A673 (cell line): ENCODE data around the gene ACP1. TPM values are rescaled to one million over a fixed set of nuclear protein-coding genes. Genes with fewer than 3 reads are reported as not detected.

Experiments used
- Bru-seq: library from RNA; stranded (reverse); fragments of 400-500 nt; gene quantifications from one replicate; lab custom pipeline; 2021; lab: Mats Ljungman, UMichigan
- BruChase-seq, 2 experiments: library from RNA; stranded (reverse); fragments of 400-500 nt; gene quantifications; one replicate each; lab custom pipeline; 2021; lab: Mats Ljungman, UMichigan
- BruUV-seq: library from RNA; stranded (reverse); fragments of 400-500 nt; replicated peaks from 2 replicates; lab custom pipeline; 2021; lab: Mats Ljungman, UMichigan
- CTCF ChIA-PET: fragments of 300-600 bp; sonication (Branson Sonifier 250); formaldehyde crosslinking; loops from one replicate; lab custom pipeline; 2022; ENCODE audit warnings: antibody characterized with exemption; lab: Charles Lee
- POLR2A ChIA-PET: fragments of 300-600 bp; sonication (Branson Sonifier 250); formaldehyde crosslinking; loops from one replicate; lab custom pipeline; 2022; ENCODE audit warnings: antibody characterized with exemption; ENCODE audit not compliant: low non-redundant PET; lab: Charles Lee
- DNase-seq: peaks from one replicate; pipeline ENCODE4 v3.0.0-alpha.2; 2015; ENCODE audit warnings: low spot score
- H3K27ac ChIP-seq: fragments of 200-600 bp; sonication (generic); 2 replicates; pipeline ENCODE4 v1.5.1; 2016; ENCODE audit warnings: mixed run types, low read depth, mild to moderate bottlenecking, mixed read lengths, antibody characterized with exemption, low read length; ENCODE audit not compliant: poor library complexity, severe bottlenecking
- H3K27me3 ChIP-seq: fragments of 200-600 bp; sonication (generic); replicated peaks from 2 replicates; pipeline ENCODE4 v1.6.1; 2017; ENCODE audit warnings: mixed run types, low read depth, mild to moderate bottlenecking, mixed read lengths, antibody characterized with exemption, low read length; ENCODE audit not compliant: insufficient read depth, poor library complexity
- H3K36me3 ChIP-seq: fragments of 200-600 bp; sonication (generic); 2 replicates; pipeline ENCODE4 v1.6.1; 2016; ENCODE audit warnings: mixed run types, mild to moderate bottlenecking, mixed read lengths, antibody characterized with exemption, low read length; ENCODE audit not compliant: insufficient read depth, poor library complexity, severe bottlenecking
- H3K4me1 ChIP-seq: fragments of 200-600 bp; sonication (generic); 2 replicates; pipeline ENCODE4 v1.6.1; 2017; ENCODE audit warnings: mixed run types, mild to moderate bottlenecking, mixed read lengths, antibody characterized with exemption, low read length; ENCODE audit not compliant: insufficient read depth, poor library complexity, severe bottlenecking
- H3K4me3 ChIP-seq: fragments of 200-600 bp; sonication (generic); 2 replicates; pipeline ENCODE4 v1.5.1; 2016; ENCODE audit warnings: low read depth, mixed run types, mild to moderate bottlenecking, mixed read lengths, low read length; ENCODE audit not compliant: poor library complexity, severe bottlenecking
- H3K9me3 ChIP-seq: fragments of 200-600 bp; sonication (generic); 2 replicates; pipeline ENCODE4 v1.6.1; 2016; ENCODE audit warnings: mixed run types, low read depth, mild to moderate bottlenecking, mixed read lengths, antibody characterized with exemption, low read length; ENCODE audit not compliant: poor library complexity, severe bottlenecking
- CTCF ChIP-seq: fragments of 300-800, 200-600 bp; sonication (generic); conservative IDR thresholded peaks from 2 replicates; pipeline ENCODE4 v1.5.1; 2017; ENCODE audit warnings: low read depth, mild to moderate bottlenecking, antibody characterized with exemption, low read length, moderate library complexity, mixed read lengths
- EZH2 ChIP-seq: fragments of 200-600 bp; sonication (generic); IDR thresholded peaks from 2 replicates; pipeline ENCODE4 v1.6.1; 2017; ENCODE audit warnings: borderline replicate concordance, low read depth, mild to moderate bottlenecking, mixed read lengths, antibody characterized with exemption, low read length; ENCODE audit not compliant: poor library complexity, severe bottlenecking
- intact Hi-C: fragments of 100-400 bp; cut with micrococcal nuclease; formaldehyde crosslinking; loops from one replicate; pipeline ENCODE4 v1.10.0; 2022; ENCODE audit not compliant: unreplicated experiment
- long read RNA-seq: library from polyadenylated mRNA; stranded (forward); transcript quantifications from one replicate; pipeline ENCODE4 v2.0.0, GENCODE V29; 2022
- total RNA-seq: library from RNA; stranded (reverse); gene quantifications from 2 replicates; pipeline ENCODE4 v1.2.3, GENCODE V29; 2021

ACP1 gene
- total RNA-seq (150 and 161 TPM in 2 replicates), Bru-seq, nascent RNA (percentile 97 among the genes with signal in this experiment), BruChase-seq, experiment 1, labeled RNA remaining after a 2-hour chase (percentile 95 among the genes with signal in this experiment), BruChase-seq, experiment 2, labeled RNA remaining after a 6-hour chase (percentile 96 among the genes with signal in this experiment)
- long read RNA-seq, transcript ACP1-201 (6 exons, 1,549 nt) = major isoform, 257 of 403 reads
- long read RNA-seq, transcript ACP1-202 (6 exons, 1,552 nt) = minor isoform, 93 of 403 reads
- long read RNA-seq, transcript ACP1-209 (7 exons, 577 nt) = minor isoform, 23 of 403 reads
- long read RNA-seq, partial matches to known transcripts = 4 of 403 reads
- long read RNA-seq, other reads (novel, unspliced or antisense) = 22 of 403 reads

GRCh38 chr2:264493-265468, at the start of gene ACP1:
Gene ACP1 (plus strand): TSS chr2:264947. CDS start chr2:264965, 18 bp downstream.
- Histone ChIP-seq H3K9me3 (peaks cover 14% of the 10 kb centered on the region), H3K4me3 (peak within 1 kb of the TSS; percentile 78), H3K4me1 (peaks cover 12% of the 10 kb centered on the region), H3K27me3 (no peaks in the 10 kb centered on the region), H3K36me3 (peaks cover 30% of the 10 kb centered on the region), H3K27ac (peak within 1 kb of the TSS; percentile 87)
- peak; percentile 95 for DNase-seq
- POLR2A ChIA-PET = no interaction called here
- TF ChIP-seq EZH2 = no peak
- no peak for TF ChIP-seq CTCF
- BruUV-seq = TSS peak; percentile 39
- CTCF ChIA-PET = no interaction called here
- intact Hi-C loops = no loop called here

GRCh38 chr2:216068-216467, 48.7 kb upstream of the ACP1 start:
- no peak for DNase-seq
- H3K36me3 ChIP-seq = no peaks in the 10 kb centered on the region
- H3K4me1 ChIP-seq = no peaks in the 10 kb centered on the region
- intact Hi-C loops = no loop called here
- H3K4me3 ChIP-seq = no peak overlapping the region
- CTCF ChIA-PET = no interaction called here
- no TSS peak for BruUV-seq
- POLR2A ChIA-PET = no interaction called here
- TF ChIP-seq EZH2 = no peak
- TF ChIP-seq CTCF = no peak
- no peak overlapping the region for H3K27ac ChIP-seq
- H3K9me3 ChIP-seq = peaks cover 11% of the 10 kb centered on the region
- peaks cover 24% of the 10 kb centered on the region for H3K27me3 ChIP-seq

DNA sequence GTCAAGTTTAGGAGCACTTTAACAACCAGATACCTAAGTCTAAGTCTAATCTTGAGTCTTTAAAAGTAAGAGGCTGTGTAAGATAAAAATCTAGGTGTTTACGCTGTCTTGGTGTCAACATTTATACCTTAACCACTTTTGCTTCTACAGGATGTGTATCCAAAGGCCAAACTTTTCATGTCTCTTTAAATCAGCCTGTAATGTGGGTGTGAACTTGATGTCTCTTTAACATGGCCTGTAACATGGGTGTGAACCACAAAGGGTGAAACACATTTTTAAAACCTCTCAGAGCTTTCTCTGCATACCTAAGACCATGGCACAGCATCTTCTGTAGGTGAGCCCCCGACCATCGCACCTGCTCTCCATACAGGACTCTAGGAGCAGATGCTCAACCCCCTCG, 41.3 kb upstream of the ACP1 start:
- intact Hi-C loops = no loop called here
- H3K27me3 ChIP-seq = no peaks in the 10 kb centered on the region
- H3K27ac ChIP-seq = no peak overlapping the region
- TF ChIP-seq EZH2 (no peak), CTCF (no peak)
- no TSS peak for BruUV-seq
- H3K9me3 ChIP-seq = no peaks in the 10 kb centered on the region
- peaks cover 4% of the 10 kb centered on the region for H3K36me3 ChIP-seq
- no peak overlapping the region for H3K4me3 ChIP-seq
- no peaks in the 10 kb centered on the region for H3K4me1 ChIP-seq
- DNase-seq = no peak
- CTCF ChIA-PET = no interaction called here
- POLR2A ChIA-PET = no interaction called here
